Stimulated activated CD4-positive, alpha-beta T cell treated with anti-CD3 and anti-CD28 coated beads, Interleukin-15, amount 100 ng/mL, for 48 hours (primary cell): Measurements from ENCODE around the gene TRIM63.

ENCODE experiments used
- DNase-seq, 2 donors: peaks; one replicate each; pipeline ENCODE4 v3.0.0-alpha.2; 2020; ENCODE audit warnings: low read depth in 2 of 2

Gene TRIM63

GRCh38 chr1:26084844-26085243 lies 17.4 kb upstream of the TRIM63 start:
- no peak for DNase-seq

GRCh38 chr1:26084091-26084561 lies 16.7 kb upstream of the TRIM63 start:
- no peak for DNase-seq

- DNase-seq: no peak
These were observed 15.8 kb upstream of the TRIM63 start for GRCh38 chr1:26083208-26083607.

GRCh38 chr1:26082020-26082350 lies 14.6 kb upstream of the TRIM63 start:
- DNase-seq: no peak

GRCh38 chr1:26081267-26082019 lies 14.0 kb upstream of the TRIM63 start:
- DNase-seq: no peak

- no peak for DNase-seq
These were observed 12.8 kb upstream of the TRIM63 start for GRCh38 chr1:26079960-26080814.

- no peak for DNase-seq
These were observed 11.7 kb upstream of the TRIM63 start for GRCh38 chr1:26079178-26079563.

GRCh38 chr1:26078286-26079177 lies 11.1 kb upstream of the TRIM63 start:
- no peak for DNase-seq

GRCh38 chr1:26077524-26077923 lies 10.1 kb upstream of the TRIM63 start:
- no peak for DNase-seq

GRCh38 chr1:26075421-26076144 lies 8.2 kb upstream of the TRIM63 start:
- DNase-seq: no peak

- DNase-seq: no peak
These were observed 4.9 kb upstream of the TRIM63 start for GRCh38 chr1:26072305-26072704.

GRCh38 chr1:26070963-26071342 lies 3.5 kb upstream of the TRIM63 start:
- no peak for DNase-seq

GRCh38 chr1:26070296-26070962 lies 3.0 kb upstream of the TRIM63 start:
- no peak for DNase-seq

GRCh38 chr1:26069941-26070295 lies 2.5 kb upstream of the TRIM63 start:
- DNase-seq: no peak

- no peak for DNase-seq
These were observed 573 bp downstream of the TRIM63 start for GRCh38 chr1:26066857-26067256.

- DNase-seq: no peak
These were observed 1.3 kb downstream of the TRIM63 start for GRCh38 chr1:26066160-26066559.

- DNase-seq: no peak
These were observed 2.9 kb downstream of the TRIM63 start for GRCh38 chr1:26064553-26064952.

- DNase-seq: no peak
These were observed 6.4 kb downstream of the TRIM63 start for GRCh38 chr1:26060832-26061574.

GRCh38 chr1:26059906-26060305 lies 7.5 kb downstream of the TRIM63 start:
- no peak for DNase-seq

GRCh38 chr1:26058052-26058595 lies 9.3 kb downstream of the TRIM63 start:
- no peak for DNase-seq
